K562 (cell line): ENCODE data around the gene FFAR1. TPM values are rescaled to one million over a fixed set of nuclear protein-coding genes. Genes with fewer than 3 reads are reported as not detected.

ENCODE experiments used
- BRF2 ChIP-seq: IDR thresholded peaks from 3 replicates; pipeline ENCODE4 v1.6.1; 2011; ENCODE audit warnings: borderline replicate concordance, mild to moderate bottlenecking; ENCODE audit not compliant: insufficient read length, insufficient read depth
- CXXC5 ChIP-seq: fragments of 250-450 bp; sonication (Bioruptor Pico); IDR thresholded peaks from 2 replicates; pipeline ENCODE4 v1.8.0; 2022; ENCODE audit warnings: inconsistent platforms, mild to moderate bottlenecking, moderate library complexity
- DIDO1 ChIP-seq: fragments of 450-650 bp; IDR thresholded peaks from 2 replicates; pipeline ENCODE4 v1.6.1; 2016; ENCODE audit warnings: low read depth, missing biosample characterization, missing genetic modification characterization
- FOXM1 ChIP-seq, 2 experiments: fragments of 450-650 bp in 1 of 2; sonication (generic) in 1 of 2; formaldehyde crosslinking in 1 of 2; IDR thresholded peaks; 2 replicates each; pipeline versions ENCODE4 v1.6.1 to v1.9.0; 2017 to 2022; ENCODE audit warnings: low read depth in 2 of 2, mild to moderate bottlenecking in 2 of 2, missing genetic modification reagents in 1 of 2, moderate library complexity in 1 of 2
- IRF1 ChIP-seq: sonication (generic); formaldehyde crosslinking; IDR thresholded peaks from 2 replicates; pipeline ENCODE4 v1.8.0; 2022; ENCODE audit warnings: missing genetic modification reagents, mild to moderate bottlenecking, borderline replicate concordance
- MXI1 ChIP-seq: IDR thresholded peaks from 2 replicates; pipeline ENCODE4 v1.6.1; 2011; ENCODE audit warnings: low read depth, mild to moderate bottlenecking, improper control_type of control experiment, low read length
- RBM14 ChIP-seq: fragments of 200-400 bp; formaldehyde crosslinking; IDR thresholded peaks from 2 replicates; pipeline ENCODE4 v1.6.1; 2018; ENCODE audit warnings: low read depth, mild to moderate bottlenecking, low read length, moderate library complexity, borderline replicate concordance; ENCODE audit not compliant: insufficient read depth
- RFX7 ChIP-seq: fragments of 250-450 bp; sonication (Bioruptor Pico); IDR thresholded peaks from 2 replicates; pipeline ENCODE4 v1.5.1; 2021; ENCODE audit warnings: mild to moderate bottlenecking
- SMARCB1 ChIP-seq: IDR thresholded peaks from 2 replicates; pipeline ENCODE4 v1.6.1; 2011; ENCODE audit warnings: improper control_type of control experiment, low read depth; ENCODE audit not compliant: insufficient read length
- SOX6 ChIP-seq: fragments of 450-650 bp; IDR thresholded peaks from 2 replicates; pipeline ENCODE4 v1.6.1; 2014; ENCODE audit warnings: mild to moderate bottlenecking
- SP2 ChIP-seq: IDR thresholded peaks from 2 replicates; pipeline ENCODE4 v1.6.1; 2011; ENCODE audit warnings: mild to moderate bottlenecking, low read depth, low read length, moderate library complexity; ENCODE audit not compliant: poor library complexity, severe bottlenecking; ENCODE audit errors: extremely low read depth
- ZFX ChIP-seq: sonication (generic); formaldehyde crosslinking; IDR thresholded peaks from 2 replicates; pipeline ENCODE4 v1.8.0; 2022; ENCODE audit warnings: mild to moderate bottlenecking, missing genetic modification reagents, moderate library complexity
- ZNF124 ChIP-seq: sonication (generic); formaldehyde crosslinking; IDR thresholded peaks from 2 replicates; pipeline ENCODE4 v1.8.1; 2022; ENCODE audit warnings: missing genetic modification reagents
- ZNF197 ChIP-seq: fragments of 200-800 bp; sonication (Bioruptor generic); IDR thresholded peaks from 2 replicates; pipeline ENCODE4 v1.6.1; 2016; ENCODE audit warnings: low read depth, missing genetic modification characterization, missing compliant biosample characterization
- ZNF740 ChIP-seq, 3 experiments: fragments of 200-800 bp in 1 of 3; sonication (Bioruptor generic) in 1 of 3; sonication (generic) in 1 of 3; formaldehyde crosslinking in 1 of 3; IDR thresholded peaks; 2 replicates each; pipeline versions ENCODE4 v1.6.1 to v1.8.0; 2016 to 2022; ENCODE audit warnings: mild to moderate bottlenecking in 2 of 3, missing compliant biosample characterization in 2 of 3, missing genetic modification characterization in 2 of 3, missing genetic modification reagents in 1 of 3
- polyA plus RNA-seq, 8 experiments: library from polyadenylated mRNA; depleted of rRNA in 4 of 8; stranded (reverse) in 5 of 8; unstranded in 3 of 8; fragments of >200 nt; fragmentation: Nextera tagmentation in 2 of 8; fragmentation: Illumina TruSeq in 1 of 8; extraction: Ambion mirVana in 2 of 8; extraction: Trizol in 1 of 8; gene quantifications; 2 replicates each; pipeline versions ENCODE4 v1.2.1 to v1.2.3, GENCODE V29; 2011 to 2014; ENCODE audit warnings: inconsistent platforms in 1 of 8, missing spikeins in 1 of 8
- total RNA-seq, 7 experiments: library from RNA; depleted of rRNA in 6 of 7; stranded (reverse); fragments of >200 nt in 6 of 7; fragmentation: Illumina TruSeq in 2 of 7; extraction: Trizol in 2 of 7; gene quantifications; 2 replicates each; pipeline versions ENCODE4 v1.2.1 to v1.2.3, GENCODE V29; 2011 to 2021; ENCODE audit warnings: low replicate concordance in 1 of 7
- TF ChIP-seq, protein P1 (sequence below): fragments of 450-650 bp; IDR thresholded peaks from 2 replicates; pipeline ENCODE4 v1.6.1; 2016
- TF ChIP-seq, protein P2 (sequence below): fragments of 250-450 bp; sonication (Bioruptor Pico); IDR thresholded peaks from 2 replicates; pipeline ENCODE4 v1.8.0; 2021; ENCODE audit warnings: mild to moderate bottlenecking, moderate library complexity
- TF ChIP-seq, protein P3 (sequence below): fragments of 450-650 bp; IDR thresholded peaks from 2 replicates; pipeline ENCODE4 v1.6.1; 2014; ENCODE audit warnings: low read depth, mild to moderate bottlenecking, moderate library complexity, borderline replicate concordance

The FFAR1 gene
- total and polyA plus RNA-seq, 9 of the 15 experiments (the other 6 are each of a cell fraction or from before 2014, with no cell fraction given), result not detected

DNA sequence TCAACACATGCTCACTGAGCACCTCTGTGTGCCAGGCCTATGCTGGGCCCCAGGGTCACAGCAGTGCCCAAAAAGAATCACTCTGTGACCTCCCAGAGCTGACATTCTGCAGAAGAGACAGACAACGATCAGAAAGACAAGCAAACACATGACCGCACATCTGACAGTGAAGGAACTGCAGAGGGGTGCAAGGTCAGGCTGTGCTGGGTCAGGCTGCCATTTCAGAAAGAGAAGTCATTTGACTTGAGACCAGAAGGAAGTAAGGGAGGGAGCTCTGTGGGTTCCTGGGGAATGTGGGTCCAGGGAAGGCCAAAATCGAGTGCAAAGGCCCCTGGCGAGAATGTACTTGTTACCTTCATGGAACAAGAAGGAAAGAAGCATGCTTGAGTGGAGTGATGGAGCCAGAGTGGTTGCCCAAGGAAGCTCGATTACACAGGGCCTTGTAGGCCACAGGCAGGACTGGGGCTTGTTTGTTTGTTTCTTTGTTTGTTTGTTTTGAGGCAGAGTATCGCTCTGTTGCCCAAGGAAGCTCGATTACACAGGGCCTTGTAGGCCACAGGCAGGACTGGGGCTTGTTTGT is 30.1 kb upstream of the FFAR1 start (continued):
- TF ChIP-seq ZNF740 (CRISPR knock-in tag; IDR thresholded peaks at IDR 0.05) (no peak), ZNF740 (tag; IDR thresholded peaks at IDR 0.05) (no peak), ZFX (CRISPR knock-in tag) (peak; percentile 77), MXI1 (no peak), SP2 (no peak), CXXC5 (CRISPR knock-in tag) (peak; percentile 18; the same call in 1 of the 2 replicates), BRF2 (no peak), IRF1 (CRISPR knock-in tag) (no peak), SOX6 (no peak), FOXM1 (IDR thresholded peaks at IDR 0.05; ENCODE audit: low read depth) (no peak), FOXM1 (CRISPR knock-in tag; IDR thresholded peaks at IDR 0.05; ENCODE audit: low read depth) (no peak), RBM14 (no peak), RFX7 (CRISPR knock-in tag) (no peak), ZNF124 (CRISPR knock-in tag) (no peak), SMARCB1 (no peak), DIDO1 (no peak), ZNF197 (CRISPR knock-in tag) (peak; percentile 26; the same call in 1 of the 2 replicates)
- TF ChIP-seq, protein P1, sequence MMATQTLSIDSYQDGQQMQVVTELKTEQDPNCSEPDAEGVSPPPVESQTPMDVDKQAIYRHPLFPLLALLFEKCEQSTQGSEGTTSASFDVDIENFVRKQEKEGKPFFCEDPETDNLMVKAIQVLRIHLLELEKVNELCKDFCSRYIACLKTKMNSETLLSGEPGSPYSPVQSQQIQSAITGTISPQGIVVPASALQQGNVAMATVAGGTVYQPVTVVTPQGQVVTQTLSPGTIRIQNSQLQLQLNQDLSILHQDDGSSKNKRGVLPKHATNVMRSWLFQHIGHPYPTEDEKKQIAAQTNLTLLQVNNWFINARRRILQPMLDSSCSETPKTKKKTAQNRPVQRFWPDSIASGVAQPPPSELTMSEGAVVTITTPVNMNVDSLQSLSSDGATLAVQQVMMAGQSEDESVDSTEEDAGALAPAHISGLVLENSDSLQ, result peak; percentile 34
- TF ChIP-seq, protein P2, sequence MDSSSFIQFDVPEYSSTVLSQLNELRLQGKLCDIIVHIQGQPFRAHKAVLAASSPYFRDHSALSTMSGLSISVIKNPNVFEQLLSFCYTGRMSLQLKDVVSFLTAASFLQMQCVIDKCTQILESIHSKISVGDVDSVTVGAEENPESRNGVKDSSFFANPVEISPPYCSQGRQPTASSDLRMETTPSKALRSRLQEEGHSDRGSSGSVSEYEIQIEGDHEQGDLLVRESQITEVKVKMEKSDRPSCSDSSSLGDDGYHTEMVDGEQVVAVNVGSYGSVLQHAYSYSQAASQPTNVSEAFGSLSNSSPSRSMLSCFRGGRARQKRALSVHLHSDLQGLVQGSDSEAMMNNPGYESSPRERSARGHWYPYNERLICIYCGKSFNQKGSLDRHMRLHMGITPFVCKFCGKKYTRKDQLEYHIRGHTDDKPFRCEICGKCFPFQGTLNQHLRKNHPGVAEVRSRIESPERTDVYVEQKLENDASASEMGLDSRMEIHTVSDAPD (CRISPR knock-in tag), result no peak
- TF ChIP-seq, protein P3, sequence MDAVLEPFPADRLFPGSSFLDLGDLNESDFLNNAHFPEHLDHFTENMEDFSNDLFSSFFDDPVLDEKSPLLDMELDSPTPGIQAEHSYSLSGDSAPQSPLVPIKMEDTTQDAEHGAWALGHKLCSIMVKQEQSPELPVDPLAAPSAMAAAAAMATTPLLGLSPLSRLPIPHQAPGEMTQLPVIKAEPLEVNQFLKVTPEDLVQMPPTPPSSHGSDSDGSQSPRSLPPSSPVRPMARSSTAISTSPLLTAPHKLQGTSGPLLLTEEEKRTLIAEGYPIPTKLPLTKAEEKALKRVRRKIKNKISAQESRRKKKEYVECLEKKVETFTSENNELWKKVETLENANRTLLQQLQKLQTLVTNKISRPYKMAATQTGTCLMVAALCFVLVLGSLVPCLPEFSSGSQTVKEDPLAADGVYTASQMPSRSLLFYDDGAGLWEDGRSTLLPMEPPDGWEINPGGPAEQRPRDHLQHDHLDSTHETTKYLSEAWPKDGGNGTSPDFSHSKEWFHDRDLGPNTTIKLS, result no peak
